PC-9 (cell line): ENCODE measurements around the gene SDK1.

Experiments used
- EZH2 ChIP-seq: fragments of 200-600 bp; sonication (generic); IDR thresholded peaks from 2 replicates; pipeline ENCODE4 v1.8.0; 2017; ENCODE audit warnings: antibody characterized with exemption, low read depth
- TF ChIP-seq, protein P1 (sequence below): fragments of 200-600 bp; sonication (generic); conservative IDR thresholded peaks from 2 replicates; pipeline ENCODE4 v1.6.1; 2017; ENCODE audit warnings: mixed run types, antibody characterized with exemption, mild to moderate bottlenecking, moderate library complexity

DNA sequence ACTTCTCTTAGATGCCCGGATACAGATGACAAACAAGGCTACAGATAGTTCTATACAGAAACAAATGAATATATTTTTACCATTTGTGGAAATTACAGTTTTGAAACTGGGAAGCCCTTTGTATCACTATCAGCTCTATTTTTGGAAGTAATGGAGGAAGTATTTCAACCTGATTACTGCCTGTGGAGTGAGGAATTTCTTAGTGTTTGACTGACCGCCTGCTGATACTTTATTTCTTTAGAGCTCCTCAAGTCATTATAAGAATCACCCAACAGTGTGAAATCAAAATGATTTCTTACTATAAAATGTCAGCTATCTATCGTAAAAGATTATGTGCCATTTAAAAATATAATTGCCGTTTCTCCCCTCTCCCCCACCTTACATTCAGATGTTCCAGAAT, 290.9 kb downstream of the SDK1 start:
- TF ChIP-seq, protein P1, sequence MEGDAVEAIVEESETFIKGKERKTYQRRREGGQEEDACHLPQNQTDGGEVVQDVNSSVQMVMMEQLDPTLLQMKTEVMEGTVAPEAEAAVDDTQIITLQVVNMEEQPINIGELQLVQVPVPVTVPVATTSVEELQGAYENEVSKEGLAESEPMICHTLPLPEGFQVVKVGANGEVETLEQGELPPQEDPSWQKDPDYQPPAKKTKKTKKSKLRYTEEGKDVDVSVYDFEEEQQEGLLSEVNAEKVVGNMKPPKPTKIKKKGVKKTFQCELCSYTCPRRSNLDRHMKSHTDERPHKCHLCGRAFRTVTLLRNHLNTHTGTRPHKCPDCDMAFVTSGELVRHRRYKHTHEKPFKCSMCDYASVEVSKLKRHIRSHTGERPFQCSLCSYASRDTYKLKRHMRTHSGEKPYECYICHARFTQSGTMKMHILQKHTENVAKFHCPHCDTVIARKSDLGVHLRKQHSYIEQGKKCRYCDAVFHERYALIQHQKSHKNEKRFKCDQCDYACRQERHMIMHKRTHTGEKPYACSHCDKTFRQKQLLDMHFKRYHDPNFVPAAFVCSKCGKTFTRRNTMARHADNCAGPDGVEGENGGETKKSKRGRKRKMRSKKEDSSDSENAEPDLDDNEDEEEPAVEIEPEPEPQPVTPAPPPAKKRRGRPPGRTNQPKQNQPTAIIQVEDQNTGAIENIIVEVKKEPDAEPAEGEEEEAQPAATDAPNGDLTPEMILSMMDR, result no peak
- no peak for TF ChIP-seq EZH2
